Posterior cingulate gyrus (tissue), 11 donors: ENCODE results near the gene GPR61.

Source experiments
- DNase-seq, 10 donors: peaks; one replicate each; pipeline versions ENCODE4 v3.0.0 to v3.0.0-alpha.2; 2020 to 2021; ENCODE audit warnings: mixed read lengths in 3 of 10
- intact Hi-C: fragments of 100-400 bp; cut with DNase I; formaldehyde crosslinking; loops from one replicate; pipeline ENCODE4 v1.15.1; 2023

Gene GPR61

DNA sequence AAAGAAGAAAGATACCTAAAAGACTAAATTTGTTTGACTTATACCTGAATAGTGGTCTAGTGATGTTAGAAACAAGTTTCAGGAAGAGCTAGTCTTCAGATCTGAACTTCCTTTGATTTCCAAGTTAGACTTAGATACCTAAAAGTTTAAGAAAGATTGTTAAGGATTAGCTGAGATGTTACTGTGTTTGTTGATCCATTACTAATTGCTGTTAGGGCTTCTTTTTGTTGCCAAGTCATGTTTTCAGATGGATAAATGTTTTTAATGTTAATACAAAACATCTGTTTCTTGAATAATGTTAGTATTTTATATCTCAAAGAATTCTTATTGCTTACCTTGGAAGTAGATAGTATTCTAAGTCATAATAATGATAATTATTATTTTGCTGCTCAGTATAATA, 20.3 kb downstream of the GPR61 start:
- intact Hi-C loops: no loop called here

GRCh38 chr1:109564194-109564878, 24.7 kb downstream of the GPR61 start:
- intact Hi-C loops: no loop called here
- DNase-seq: no peak

More for the DNA sequence above, 20.3 kb downstream of the GPR61 start:
- DNase-seq: no peak

GRCh38 chr1:109565241-109565640, 25.6 kb downstream of the GPR61 start:
- intact Hi-C loops: no loop called here
- no peak for DNase-seq

GRCh38 chr1:109566982-109567381, 27.3 kb downstream of the GPR61 start:
- no peak for DNase-seq
- intact Hi-C loops: no loop called here

DNA sequence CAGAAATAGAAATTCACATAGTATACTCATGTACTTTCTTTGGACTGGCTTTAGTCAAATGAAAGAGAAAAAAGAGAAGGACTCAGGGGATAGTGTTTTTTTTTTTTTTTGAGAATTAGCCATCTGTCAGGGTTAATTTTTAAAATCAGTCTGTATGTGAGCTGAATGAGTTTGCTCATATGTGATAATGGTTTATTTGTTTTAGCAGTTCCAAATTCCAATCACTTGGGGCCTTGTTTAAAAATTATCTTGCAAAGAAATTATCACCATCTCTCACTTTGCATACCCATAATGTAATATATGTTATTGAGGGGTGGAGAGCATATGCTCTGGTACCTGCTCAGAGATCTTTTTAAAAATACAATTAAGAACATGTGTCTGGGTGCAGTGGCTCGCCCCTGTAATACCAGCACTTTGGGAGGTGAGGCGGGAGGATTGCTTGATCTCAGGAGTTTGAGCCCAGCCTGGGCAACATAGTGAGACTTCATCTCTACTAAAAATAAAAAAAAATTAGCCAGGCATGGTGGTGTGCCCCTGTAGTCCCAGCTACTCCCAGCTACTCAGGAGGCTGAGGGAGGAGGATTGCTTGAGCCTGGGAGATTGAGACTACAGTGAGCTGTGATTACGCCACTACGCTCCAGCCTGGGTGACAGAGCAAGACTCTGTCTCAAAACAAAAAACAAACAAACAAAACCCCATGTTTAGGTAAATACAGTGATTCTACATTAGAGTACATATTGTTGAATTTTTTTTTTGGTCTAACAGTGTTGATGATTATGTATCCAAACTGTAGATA, 28.4 kb downstream of the GPR61 start:
- DNase-seq: no peak
- intact Hi-C loops: no loop called here

GRCh38 chr1:109569323-109569722, 29.7 kb downstream of the GPR61 start:
- intact Hi-C loops: no loop called here
- no peak for DNase-seq

- DNase-seq: no peak
- intact Hi-C loops: no loop called here
Measured at GRCh38 chr1:109570414-109570813, 30.7 kb downstream of the GPR61 start.

- DNase-seq: no peak
- intact Hi-C loops: no loop called here
Measured at GRCh38 chr1:109573785-109574184, 34.1 kb downstream of the GPR61 start.

GRCh38 chr1:109578947-109579443, 39.3 kb downstream of the GPR61 start:
- no peak for DNase-seq
- intact Hi-C loops: no loop called here

DNA sequence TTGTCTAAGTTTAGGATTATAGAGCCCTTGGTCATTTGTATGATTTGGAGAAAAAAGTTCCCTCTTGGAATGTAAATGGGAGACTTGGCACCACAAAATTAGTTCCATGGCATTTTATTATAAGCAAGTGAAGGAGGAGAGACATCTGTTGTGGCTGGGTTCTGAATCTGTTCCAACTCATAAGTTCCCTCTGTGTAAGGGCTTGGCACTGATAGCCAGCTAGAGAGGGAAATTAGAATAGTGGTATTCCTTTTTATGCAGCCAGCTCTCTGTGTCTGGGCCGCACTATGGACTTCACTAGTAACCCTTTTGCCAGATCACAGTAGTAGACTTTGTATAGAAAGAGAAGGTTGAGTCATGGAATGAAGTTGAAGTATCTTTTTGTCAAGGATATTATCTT, 39.8 kb downstream of the GPR61 start:
- DNase-seq: no peak
- intact Hi-C loops: no loop called here

GRCh38 chr1:109582021-109582420, 42.3 kb downstream of the GPR61 start:
- no peak for DNase-seq
- intact Hi-C loops: no loop called here

DNA sequence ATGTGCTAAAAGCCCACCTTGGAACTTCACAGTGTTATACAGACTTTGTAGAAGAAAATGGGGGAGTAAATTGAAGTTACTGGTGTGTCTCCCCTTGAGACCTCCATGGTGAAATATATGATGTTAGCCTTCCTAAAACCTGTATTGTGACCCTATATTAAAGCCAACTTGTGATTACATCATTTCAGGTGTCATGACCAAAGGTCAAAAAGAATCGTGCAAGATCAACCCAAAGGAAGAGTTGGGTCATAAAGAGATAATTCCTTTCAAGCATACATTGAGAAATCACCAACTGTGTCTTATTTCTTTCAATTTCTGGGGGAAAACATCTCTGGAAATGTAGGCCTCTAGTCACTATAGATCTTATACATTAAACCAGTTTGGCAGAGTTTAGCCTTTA, 45.1 kb downstream of the GPR61 start:
- intact Hi-C loops: no loop called here
- DNase-seq: no peak

GRCh38 chr1:109586055-109586454, 46.4 kb downstream of the GPR61 start:
- DNase-seq: no peak
- intact Hi-C loops: no loop called here

GRCh38 chr1:109589177-109589576, 49.5 kb downstream of the GPR61 start:
- no peak for DNase-seq

GRCh38 chr1:109589679-109590078, 50.0 kb downstream of the GPR61 start:
- no peak for DNase-seq
- intact Hi-C loops: no loop called here

More at GRCh38 chr1:109589177-109589576, 49.5 kb downstream of the GPR61 start:
- intact Hi-C loops: no loop called here

GRCh38 chr1:109592916-109593315, 53.2 kb downstream of the GPR61 start:
- DNase-seq: no peak
- intact Hi-C loops: no loop called here

GRCh38 chr1:109595531-109595930, 55.9 kb downstream of the GPR61 start:
- intact Hi-C loops: no loop called here
- no peak for DNase-seq
